ENCODE results near the gene PLP2. TPM values are rescaled to one million over a fixed set of nuclear protein-coding genes. Genes with fewer than 3 reads are reported as not detected.
"Not testable (repeated sequence)": the region's sequence is repeated elsewhere in the genome, so short reads cannot be mapped to it uniquely, and the experiment has no call there.

The PLP2 gene
- polyA plus RNA-seq, 1 experiment: 225 TPM

DNA sequence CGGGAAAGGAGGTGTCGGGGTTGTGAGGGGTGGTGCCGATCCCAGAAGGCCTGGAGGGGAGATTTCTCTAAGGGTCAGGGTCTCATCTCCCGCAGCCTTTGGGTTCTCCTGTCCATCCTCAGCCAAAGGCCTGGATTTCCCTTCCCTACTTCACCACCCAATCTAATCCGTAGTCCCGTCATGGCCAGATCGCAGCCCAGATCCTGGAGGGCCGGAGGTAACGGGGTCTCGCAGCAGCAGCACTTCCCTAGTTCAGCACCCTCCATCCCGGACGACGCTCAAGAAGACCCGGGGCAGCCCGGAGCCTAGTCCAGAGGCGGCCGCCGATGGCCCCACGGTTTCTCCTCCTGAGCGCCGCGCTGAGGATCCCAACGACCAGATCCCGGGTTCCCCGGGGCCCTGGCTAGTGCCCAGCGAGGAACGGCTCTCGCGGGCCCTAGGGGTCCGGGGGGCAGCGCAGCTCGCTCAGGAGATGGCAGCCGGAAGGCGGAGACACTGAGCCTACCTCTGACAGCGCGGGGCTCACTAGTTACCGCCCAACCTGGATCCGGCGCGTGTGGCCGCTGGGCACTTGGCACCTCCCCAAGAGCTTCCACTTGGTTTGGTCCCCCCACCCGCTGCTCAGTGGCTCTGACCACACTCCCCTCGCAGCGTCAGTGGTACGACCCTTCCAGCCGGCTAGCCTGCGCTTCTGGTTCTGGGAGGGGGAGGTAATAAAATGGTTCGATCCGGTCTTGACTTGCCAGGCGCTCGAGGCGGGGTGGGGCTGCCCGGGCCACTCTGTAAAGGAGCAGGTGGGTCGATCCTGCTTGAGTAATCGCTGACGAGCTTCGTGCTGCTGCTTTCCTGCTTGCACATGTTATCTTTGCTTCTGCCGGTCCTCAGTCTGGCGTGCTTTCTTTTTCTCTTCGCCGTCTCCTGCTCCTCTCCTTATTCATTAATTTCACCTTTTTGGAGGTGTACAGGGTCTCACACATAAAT, 5.5 kb upstream of the PLP2 start:
- POLR2A ChIA-PET: no interaction called here
- TF ChIP-seq, protein P1, sequence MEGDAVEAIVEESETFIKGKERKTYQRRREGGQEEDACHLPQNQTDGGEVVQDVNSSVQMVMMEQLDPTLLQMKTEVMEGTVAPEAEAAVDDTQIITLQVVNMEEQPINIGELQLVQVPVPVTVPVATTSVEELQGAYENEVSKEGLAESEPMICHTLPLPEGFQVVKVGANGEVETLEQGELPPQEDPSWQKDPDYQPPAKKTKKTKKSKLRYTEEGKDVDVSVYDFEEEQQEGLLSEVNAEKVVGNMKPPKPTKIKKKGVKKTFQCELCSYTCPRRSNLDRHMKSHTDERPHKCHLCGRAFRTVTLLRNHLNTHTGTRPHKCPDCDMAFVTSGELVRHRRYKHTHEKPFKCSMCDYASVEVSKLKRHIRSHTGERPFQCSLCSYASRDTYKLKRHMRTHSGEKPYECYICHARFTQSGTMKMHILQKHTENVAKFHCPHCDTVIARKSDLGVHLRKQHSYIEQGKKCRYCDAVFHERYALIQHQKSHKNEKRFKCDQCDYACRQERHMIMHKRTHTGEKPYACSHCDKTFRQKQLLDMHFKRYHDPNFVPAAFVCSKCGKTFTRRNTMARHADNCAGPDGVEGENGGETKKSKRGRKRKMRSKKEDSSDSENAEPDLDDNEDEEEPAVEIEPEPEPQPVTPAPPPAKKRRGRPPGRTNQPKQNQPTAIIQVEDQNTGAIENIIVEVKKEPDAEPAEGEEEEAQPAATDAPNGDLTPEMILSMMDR (IDR thresholded peaks at IDR 0.05; ENCODE audit: insufficient read depth, low read depth, low read length): peak; percentile 21; the same call in 1 of the 2 replicates
- Histone ChIP-seq H3K27me3 (ENCODE audit: control insufficient read depth, insufficient read depth, low read length) (no peaks in the 10 kb centered on the region), H3K4me3 (ENCODE audit: low read depth, low read length) (peak overlapping the region; percentile 29), H3K36me3 (ENCODE audit: control insufficient read depth, insufficient read depth, low read length) (no peaks in the 10 kb centered on the region)
- CTCF ChIA-PET: interaction anchor here (1.1 to 1.9 kb wide), 2 partner anchors 9 to 24 kb away, joined by 3 read pairs; no protein-coding TSS in a partner anchor
- no peak for DNase-seq (ENCODE audit: low read depth)

DNA sequence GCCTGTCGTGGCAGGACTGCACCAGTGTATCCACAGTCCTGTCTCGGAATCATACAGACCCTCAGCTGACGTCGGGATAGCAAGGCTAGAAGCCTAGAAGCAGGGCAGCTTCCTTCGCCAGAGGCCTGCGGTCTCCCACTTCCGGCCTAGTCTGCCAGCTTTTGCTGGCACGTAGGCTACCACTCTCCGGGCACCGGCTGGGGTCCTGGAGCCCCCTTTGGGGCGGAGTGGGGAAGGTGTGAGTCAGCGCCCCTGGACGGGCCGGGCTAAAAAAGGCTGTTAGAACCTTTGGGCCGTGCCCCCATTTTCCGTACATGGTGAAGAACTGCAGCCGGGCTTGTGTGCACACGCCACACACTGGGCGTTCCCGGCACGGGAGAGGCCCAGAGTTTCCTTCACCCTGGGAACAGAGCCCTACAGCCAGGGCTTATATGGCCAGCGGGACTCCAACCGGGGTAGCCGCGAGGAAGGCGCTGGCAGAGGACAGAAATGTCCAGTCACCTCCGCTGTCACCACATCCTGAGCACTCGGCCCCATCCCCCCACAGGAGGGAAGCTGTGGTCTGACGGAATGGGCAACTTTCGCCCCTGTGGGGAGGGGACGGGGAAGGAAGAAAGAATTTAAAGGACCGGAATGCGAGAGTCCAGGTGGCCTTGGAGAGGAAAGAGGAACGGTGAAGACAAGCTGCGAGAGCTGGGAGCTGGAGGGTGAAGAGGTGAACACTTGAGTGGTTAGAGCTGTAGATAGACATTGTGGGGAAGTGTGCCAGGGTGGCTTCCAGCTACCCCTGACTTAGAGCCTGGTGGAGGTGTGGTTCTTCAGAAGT, 4.6 kb upstream of the PLP2 start:
- CTCF ChIA-PET: interaction anchor here (0.6 to 1.9 kb wide), 3 partner anchors 10 to 96 kb away, joined by 3 read pairs; no protein-coding TSS in a partner anchor
- TF ChIP-seq, protein P1 (IDR thresholded peaks at IDR 0.05; ENCODE audit: insufficient read depth, low read depth, low read length): no peak
- Histone ChIP-seq H3K4me3 (ENCODE audit: low read depth, low read length) (peak overlapping the region; percentile 29), H3K27me3 (ENCODE audit: control insufficient read depth, insufficient read depth, low read length) (no peaks in the 10 kb centered on the region), H3K36me3 (ENCODE audit: control insufficient read depth, insufficient read depth, low read length) (no peaks in the 10 kb centered on the region)
- DNase-seq (ENCODE audit: low read depth): peak; percentile 11
- POLR2A ChIA-PET: interaction anchor here (0.5 kb wide), 1 partner anchor 164 kb away, joined by 21 read pairs; no protein-coding TSS in a partner anchor

DNA sequence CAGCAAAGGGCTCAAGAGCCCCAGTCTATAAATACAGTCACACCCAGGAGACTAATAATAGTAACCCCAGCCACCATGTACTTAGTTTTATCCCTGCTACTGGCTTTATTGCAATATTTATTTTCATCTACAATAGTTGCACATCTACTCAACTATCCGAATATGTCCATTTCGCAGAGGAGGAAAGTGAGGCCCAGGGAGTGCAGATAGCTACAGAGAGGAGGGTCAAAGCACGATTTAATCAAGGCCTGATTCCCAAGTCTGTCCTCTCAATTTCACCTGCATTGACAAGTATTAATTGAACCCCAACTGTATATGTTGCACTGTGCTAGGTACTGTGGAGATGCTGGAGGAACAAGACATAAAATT, 4.0 kb upstream of the PLP2 start:
- Histone ChIP-seq H3K27me3 (ENCODE audit: control insufficient read depth, insufficient read depth, low read length) (no peaks in the 10 kb centered on the region), H3K4me3 (ENCODE audit: low read depth, low read length) (peak overlapping the region; percentile 29; the same call in 1 of the 2 replicates), H3K36me3 (ENCODE audit: control insufficient read depth, insufficient read depth, low read length) (no peaks in the 10 kb centered on the region)
- CTCF ChIA-PET: interaction anchor here (1.9 kb wide), 1 partner anchor 25 kb away, joined by 3 read pairs; no protein-coding TSS in a partner anchor
- no peak for DNase-seq (ENCODE audit: low read depth)
- POLR2A ChIA-PET: no interaction called here
- TF ChIP-seq, protein P1 (IDR thresholded peaks at IDR 0.05; ENCODE audit: insufficient read depth, low read depth, low read length): no peak

DNA sequence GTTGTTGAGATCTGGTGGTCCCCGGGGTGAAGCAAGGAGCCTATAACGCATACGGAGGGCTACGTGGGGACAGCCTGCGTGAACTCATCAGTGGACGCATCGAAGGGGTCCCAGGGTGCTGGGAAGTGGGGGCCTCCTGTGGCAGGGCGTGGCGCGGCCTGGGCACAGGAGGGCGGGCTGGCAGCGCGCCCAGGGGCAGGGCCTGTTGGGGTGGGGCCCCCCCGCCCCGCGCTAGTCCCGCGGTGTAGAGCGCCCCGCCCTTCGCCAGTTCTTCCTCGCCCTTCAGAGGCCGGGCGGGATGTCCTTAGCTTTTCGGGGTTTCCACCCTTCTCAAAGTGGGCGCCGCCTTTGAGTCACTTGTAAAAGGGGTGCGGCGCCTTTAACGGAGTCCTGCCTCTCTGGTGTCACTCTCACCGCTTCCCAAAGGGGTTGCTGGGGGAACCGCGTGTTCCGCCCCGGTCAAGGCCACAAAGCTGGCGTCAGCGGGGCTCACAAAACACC, 632 bp downstream of the PLP2 start:
- peak; percentile 17 for DNase-seq (ENCODE audit: low read depth)
- Histone ChIP-seq H3K4me3 (ENCODE audit: low read depth, low read length) (peak overlapping the region; percentile 75), H3K27me3 (ENCODE audit: control insufficient read depth, insufficient read depth, low read length) (no peaks in the 10 kb centered on the region), H3K36me3 (ENCODE audit: control insufficient read depth, insufficient read depth, low read length) (peaks cover 7% of the 10 kb centered on the region)
- TF ChIP-seq, protein P1 (IDR thresholded peaks at IDR 0.05; ENCODE audit: insufficient read depth, low read depth, low read length): no peak
- ChIA-PET CTCF (interaction anchor here (0.5 to 1.6 kb wide), 2 partner anchors 12 to 582 kb away, joined by 3 to 5 read pairs; no protein-coding TSS in a partner anchor), POLR2A (no interaction called here)

DNA sequence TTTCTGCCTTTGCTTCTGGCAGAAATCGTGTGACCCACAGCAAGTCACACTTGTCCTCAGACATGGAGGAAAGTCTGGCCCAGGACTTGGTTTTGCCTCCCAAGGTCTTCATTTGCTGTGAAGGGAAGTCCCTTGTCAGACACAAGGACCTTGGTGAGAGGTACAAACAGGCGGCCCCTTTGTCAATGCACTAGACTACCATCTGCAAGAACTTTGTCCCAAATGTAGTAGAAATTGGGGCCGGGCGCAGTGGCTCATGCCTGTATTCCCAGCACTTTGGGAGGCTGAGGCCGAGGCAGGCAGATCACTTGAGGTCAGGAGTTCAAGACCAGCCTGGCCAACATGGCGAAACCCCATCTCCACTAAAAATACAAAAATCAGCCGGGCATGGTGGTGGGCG, 1.8 kb downstream of the PLP2 start:
- CTCF ChIA-PET; H3K36me3 ChIP-seq (ENCODE audit: control insufficient read depth, insufficient read depth, low read length); POLR2A ChIA-PET; H3K4me3 ChIP-seq (ENCODE audit: low read depth, low read length); H3K27me3 ChIP-seq (ENCODE audit: control insufficient read depth, insufficient read depth, low read length); DNase-seq (ENCODE audit: low read depth): not testable (repeated sequence)
